K562 (cell line): ENCODE measurements around the gene RNASE8. TPM values are rescaled to one million over a fixed set of nuclear protein-coding genes. Genes with fewer than 3 reads are reported as not detected.

Source experiments
- POLR2A ChIP-seq: fragments of 450-650 bp; conservative IDR thresholded peaks from 2 replicates; pipeline ENCODE4 v1.6.1; 2016
- ZBED1 ChIP-seq: IDR thresholded peaks from 2 replicates; pipeline ENCODE4 v1.6.1; 2014
- ZBTB40 ChIP-seq, 2 experiments: fragments of 450-650 bp in 1 of 2; sonication (generic) in 1 of 2; formaldehyde crosslinking in 1 of 2; IDR thresholded peaks; 2 replicates each; pipeline versions ENCODE4 v1.7.1 to v1.9.0; 2016 to 2022; ENCODE audit warnings: inconsistent platforms in 1 of 2, mild to moderate bottlenecking in 1 of 2, missing genetic modification reagents in 1 of 2
- ZNF407 ChIP-seq: fragments of 450-650 bp; IDR thresholded peaks from 2 replicates; pipeline ENCODE4 v1.6.1; 2016; ENCODE audit warnings: low read depth
- polyA plus RNA-seq, 8 experiments: library from polyadenylated mRNA; depleted of rRNA in 4 of 8; stranded (reverse) in 5 of 8; unstranded in 3 of 8; fragments of >200 nt; fragmentation: Nextera tagmentation in 2 of 8; fragmentation: Illumina TruSeq in 1 of 8; extraction: Ambion mirVana in 2 of 8; extraction: Trizol in 1 of 8; gene quantifications; 2 replicates each; pipeline versions ENCODE4 v1.2.1 to v1.2.3, GENCODE V29; 2011 to 2014; ENCODE audit warnings: inconsistent platforms in 1 of 8, missing spikeins in 1 of 8
- total RNA-seq, 7 experiments: library from RNA; depleted of rRNA in 6 of 7; stranded (reverse); fragments of >200 nt in 6 of 7; fragmentation: Illumina TruSeq in 2 of 7; extraction: Trizol in 2 of 7; gene quantifications; 2 replicates each; pipeline versions ENCODE4 v1.2.1 to v1.2.3, GENCODE V29; 2011 to 2021; ENCODE audit warnings: low replicate concordance in 1 of 7

The RNASE8 gene
- total and polyA plus RNA-seq, 9 of the 15 experiments (the other 6 are each of a cell fraction or from before 2014, with no cell fraction given) = not detected

GRCh38 chr14:21092273-21093011, 34.8 kb downstream of the RNASE8 start (continued):
- TF ChIP-seq ZBED1 (no peak), ZNF407 (no peak), ZBTB40 (IDR thresholded peaks at IDR 0.05) (no peak), ZBTB40 (CRISPR knock-in tag; IDR thresholded peaks at IDR 0.05) (no peak), POLR2A (no peak)
